Gastroesophageal sphincter (tissue), 4 donors: ENCODE measurements around the gene VCL. TPM values are rescaled to one million over a fixed set of nuclear protein-coding genes. Genes with fewer than 3 reads are reported as not detected.
A peak's percentile ranks its signal among the peaks of the same experiment; 100 is the strongest.

ENCODE experiments used
- ATAC-seq: fragments of 150-250 bp; one replicate; pipeline ENCODE4 v1.9.1; 2016; ENCODE audit warnings: mild to moderate bottlenecking, moderate library complexity
- H3K27ac ChIP-seq, 4 donors: fragments of 200-600 bp; sonication (generic) in 3 of 4; 1 replicate in 3 of 4; 2 replicates in 1 of 4; pipeline ENCODE4 v1.5.1; 2016 to 2019
- H3K27me3 ChIP-seq: fragments of 200-600 bp; sonication (generic); one replicate; pipeline ENCODE4 v1.5.1; 2019
- H3K36me3 ChIP-seq, 2 donors: fragments of 200-600 bp; sonication (generic); one replicate each; pipeline ENCODE4 v1.5.1; 2019; ENCODE audit warnings: control low read depth in 1 of 2
- H3K4me1 ChIP-seq, 3 donors: fragments of 200-600 bp; sonication (generic); 1 replicate in 2 of 3; 2 replicates in 1 of 3; pipeline ENCODE4 v1.5.1; 2016 to 2019; ENCODE audit warnings: control low read depth in 2 of 3
- H3K4me3 ChIP-seq, 2 donors: fragments of 200-600 bp; sonication (generic); one replicate each; pipeline ENCODE4 v1.5.1; 2019; ENCODE audit warnings: mild to moderate bottlenecking in 1 of 2, moderate library complexity in 1 of 2
- H3K9me3 ChIP-seq, 3 donors: fragments of 200-600 bp; sonication (generic); one replicate each; pipeline ENCODE4 v1.5.1; 2017 to 2019; ENCODE audit warnings: control low read depth in 2 of 3
- EP300 ChIP-seq: sonication (generic); formaldehyde crosslinking; IDR thresholded peaks from one replicate; pipeline ENCODE4 v1.6.1; 2017; ENCODE audit warnings: antibody characterized with exemption, mild to moderate bottlenecking
- POLR2A ChIP-seq, 2 donors: fragments of 450-650 bp; IDR thresholded peaks; one replicate each; pipeline ENCODE4 v1.6.1; 2017; ENCODE audit warnings: antibody characterized with exemption in 2 of 2, mild to moderate bottlenecking in 2 of 2, moderate library complexity in 1 of 2
- POLR2AphosphoS5 ChIP-seq: sonication (generic); formaldehyde crosslinking; IDR thresholded peaks from one replicate; pipeline ENCODE4 v1.6.1; 2017; ENCODE audit warnings: antibody characterized with exemption
- WGBS, 2 donors: methylation state at CpG; one replicate each; pipeline ENCODE4 v1.1.5; 2018; ENCODE audit warnings: low coverage in 1 of 2; 5-methylcytosine and 5-hydroxymethylcytosine counted together
- total RNA-seq, 4 donors: library from RNA; depleted of rRNA; stranded (reverse); fragments of >200 nt; gene quantifications; one replicate each; pipeline ENCODE4 v1.1.0, GENCODE V29; 2016
- TF ChIP-seq, protein P1 (sequence below), 4 experiments: fragments of 200-600 bp in 2 of 4; fragments of 450-650 bp in 2 of 4; sonication (generic) in 1 of 4; IDR thresholded peaks; one replicate each; pipeline ENCODE4 v1.5.1; 2017 to 2019; ENCODE audit warnings: antibody characterized with exemption in 4 of 4, mild to moderate bottlenecking in 2 of 4, moderate library complexity in 2 of 4

The VCL gene
- total RNA-seq, 4 donors from 2014 or later: 433 to 615 (median 440) TPM

DNA sequence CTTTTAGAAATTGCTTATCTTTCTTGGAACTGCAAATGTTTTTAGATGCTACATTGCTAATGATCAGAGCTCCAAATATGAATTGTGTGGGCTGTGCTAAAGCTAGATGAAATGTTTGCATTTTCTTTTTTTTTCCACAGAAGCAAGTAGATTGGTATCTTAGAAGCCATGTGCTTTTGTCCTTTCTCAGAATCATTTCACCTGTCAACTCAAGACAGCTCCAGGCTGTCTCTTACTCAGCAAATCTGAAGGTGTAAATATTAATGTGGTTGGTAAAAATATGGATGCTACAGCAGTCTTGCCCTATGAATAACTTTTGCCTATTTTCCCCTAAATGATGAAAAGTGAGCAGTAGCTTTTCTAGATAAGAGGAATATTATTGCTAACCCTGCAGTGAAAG lies 111.5 kb downstream of the VCL start:
- H3K9me3 ChIP-seq: no peaks in the 10 kb centered on the region
- peak overlapping the region in 1 of 4 donors; percentile 31 for H3K27ac ChIP-seq
- H3K36me3 ChIP-seq: peaks cover 5 to 99% of the 10 kb centered on the region in 2 donors
- no peak for ATAC-seq
- no peak overlapping the region for H3K4me3 ChIP-seq
- peaks cover 0 to 45% (median 0%) of the 10 kb centered on the region in 3 donors for H3K4me1 ChIP-seq
- no peaks in the 10 kb centered on the region for H3K27me3 ChIP-seq
- TF ChIP-seq POLR2AphosphoS5 (no peak), POLR2A (IDR thresholded peaks at IDR 0.05) (no peak), EP300 (no peak)
- TF ChIP-seq, protein P1, sequence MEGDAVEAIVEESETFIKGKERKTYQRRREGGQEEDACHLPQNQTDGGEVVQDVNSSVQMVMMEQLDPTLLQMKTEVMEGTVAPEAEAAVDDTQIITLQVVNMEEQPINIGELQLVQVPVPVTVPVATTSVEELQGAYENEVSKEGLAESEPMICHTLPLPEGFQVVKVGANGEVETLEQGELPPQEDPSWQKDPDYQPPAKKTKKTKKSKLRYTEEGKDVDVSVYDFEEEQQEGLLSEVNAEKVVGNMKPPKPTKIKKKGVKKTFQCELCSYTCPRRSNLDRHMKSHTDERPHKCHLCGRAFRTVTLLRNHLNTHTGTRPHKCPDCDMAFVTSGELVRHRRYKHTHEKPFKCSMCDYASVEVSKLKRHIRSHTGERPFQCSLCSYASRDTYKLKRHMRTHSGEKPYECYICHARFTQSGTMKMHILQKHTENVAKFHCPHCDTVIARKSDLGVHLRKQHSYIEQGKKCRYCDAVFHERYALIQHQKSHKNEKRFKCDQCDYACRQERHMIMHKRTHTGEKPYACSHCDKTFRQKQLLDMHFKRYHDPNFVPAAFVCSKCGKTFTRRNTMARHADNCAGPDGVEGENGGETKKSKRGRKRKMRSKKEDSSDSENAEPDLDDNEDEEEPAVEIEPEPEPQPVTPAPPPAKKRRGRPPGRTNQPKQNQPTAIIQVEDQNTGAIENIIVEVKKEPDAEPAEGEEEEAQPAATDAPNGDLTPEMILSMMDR (IDR thresholded peaks at IDR 0.05): no peak

DNA sequence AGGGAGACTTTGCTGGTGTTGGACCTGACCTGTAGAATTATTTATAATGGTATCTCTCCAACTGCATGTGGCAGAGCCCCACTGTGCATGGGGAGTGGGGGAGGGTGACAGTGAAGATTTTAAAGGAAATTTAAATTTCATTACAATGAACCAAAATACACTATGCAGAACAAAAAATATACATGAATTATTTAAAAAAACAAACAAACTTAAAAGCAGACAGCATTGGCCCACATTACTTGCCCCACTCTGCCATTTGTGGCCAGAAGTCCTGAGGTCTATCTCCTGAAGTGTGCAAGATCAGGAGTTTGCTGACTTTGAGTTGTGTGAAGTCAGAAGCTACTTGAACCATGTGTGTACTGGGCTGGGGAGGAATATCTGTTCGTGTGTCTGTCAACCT lies 112.2 kb downstream of the VCL start:
- peaks cover 0 to 51% (median 0%) of the 10 kb centered on the region in 3 donors for H3K4me1 ChIP-seq
- ATAC-seq: no peak
- H3K27ac ChIP-seq: peak overlapping the region in 2 of 4 donors; percentile 8 to 31
- 22 to 57% methylated on average over 1 of the region's 1 CpG for WGBS, 2 donors
- no peak overlapping the region for H3K4me3 ChIP-seq
- no peaks in the 10 kb centered on the region for H3K27me3 ChIP-seq
- TF ChIP-seq, protein P1 (IDR thresholded peaks at IDR 0.05): no peak
- TF ChIP-seq POLR2A (IDR thresholded peaks at IDR 0.05): no peak
- TF ChIP-seq EP300: no peak
- TF ChIP-seq POLR2AphosphoS5: no peak
- peaks cover 2 to 99% of the 10 kb centered on the region in 2 donors for H3K36me3 ChIP-seq
- H3K9me3 ChIP-seq: no peaks in the 10 kb centered on the region

DNA sequence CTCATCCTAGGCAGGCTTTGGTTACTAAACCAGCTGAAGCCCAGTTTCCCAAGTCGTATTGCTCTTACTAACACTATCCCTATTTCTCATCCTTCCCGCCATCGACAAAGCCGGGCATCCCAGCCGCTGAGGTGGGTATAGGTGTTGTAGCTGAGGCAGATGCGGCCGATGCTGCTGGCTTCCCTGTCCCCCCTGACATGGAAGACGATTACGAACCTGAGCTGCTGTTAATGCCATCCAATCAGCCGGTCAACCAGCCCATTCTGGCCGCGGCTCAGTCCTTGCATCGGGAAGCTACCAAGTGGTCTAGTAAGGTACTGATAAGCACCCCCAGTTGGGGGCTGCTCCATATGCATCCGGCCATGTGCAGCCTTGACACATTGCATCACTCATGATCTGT lies 113.9 kb downstream of the VCL start:
- Histone ChIP-seq H3K27ac (no peak overlapping the region), H3K27me3 (no peaks in the 10 kb centered on the region), H3K4me3 (no peak overlapping the region), H3K36me3 (peaks cover 0 to 99% of the 10 kb centered on the region in 2 donors), H3K9me3 (no peaks in the 10 kb centered on the region), H3K4me1 (peaks cover 0 to 58% (median 0%) of the 10 kb centered on the region in 3 donors)
- WGBS, 2 donors: 80 to 90% methylated on average over 1 to 5 of the region's 14 CpGs
- no peak for ATAC-seq
- TF ChIP-seq EP300 (no peak), POLR2A (IDR thresholded peaks at IDR 0.05) (no peak), POLR2AphosphoS5 (no peak)
- TF ChIP-seq, protein P1 (IDR thresholded peaks at IDR 0.05): no peak

DNA sequence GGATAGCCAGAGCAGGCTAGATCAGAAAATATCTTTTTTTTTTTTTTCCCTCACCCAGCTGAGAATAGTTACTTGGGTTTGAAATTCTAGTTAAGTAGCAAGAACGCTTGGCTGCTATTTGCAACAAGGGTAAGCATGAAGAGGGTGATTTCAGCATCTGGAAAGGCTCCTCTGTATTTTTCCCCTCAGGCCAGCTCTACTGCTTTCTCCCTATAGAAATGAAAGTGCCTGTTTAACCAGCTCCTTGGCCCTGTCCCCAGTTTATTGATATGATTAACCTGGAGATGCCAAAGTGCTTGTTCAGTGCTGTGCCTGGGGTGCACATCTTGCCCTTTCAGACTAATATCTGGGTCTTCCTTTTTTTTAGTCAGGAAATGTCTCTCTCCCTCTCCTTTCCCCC lies 115.6 kb downstream of the VCL start:
- 55 to 80% methylated on average over 1 of the region's 1 CpG for WGBS, 2 donors
- TF ChIP-seq EP300 (no peak), POLR2A (IDR thresholded peaks at IDR 0.05) (no peak), POLR2AphosphoS5 (no peak)
- TF ChIP-seq, protein P1 (IDR thresholded peaks at IDR 0.05): no peak
- ATAC-seq: no peak
- Histone ChIP-seq H3K9me3 (no peaks in the 10 kb centered on the region), H3K4me3 (no peak overlapping the region), H3K27me3 (no peaks in the 10 kb centered on the region), H3K27ac (peak overlapping the region; percentile 22 to 65 (median 33)), H3K36me3 (peaks cover 0 to 99% of the 10 kb centered on the region in 2 donors), H3K4me1 (peaks cover 0 to 61% (median 0%) of the 10 kb centered on the region in 3 donors)

DNA sequence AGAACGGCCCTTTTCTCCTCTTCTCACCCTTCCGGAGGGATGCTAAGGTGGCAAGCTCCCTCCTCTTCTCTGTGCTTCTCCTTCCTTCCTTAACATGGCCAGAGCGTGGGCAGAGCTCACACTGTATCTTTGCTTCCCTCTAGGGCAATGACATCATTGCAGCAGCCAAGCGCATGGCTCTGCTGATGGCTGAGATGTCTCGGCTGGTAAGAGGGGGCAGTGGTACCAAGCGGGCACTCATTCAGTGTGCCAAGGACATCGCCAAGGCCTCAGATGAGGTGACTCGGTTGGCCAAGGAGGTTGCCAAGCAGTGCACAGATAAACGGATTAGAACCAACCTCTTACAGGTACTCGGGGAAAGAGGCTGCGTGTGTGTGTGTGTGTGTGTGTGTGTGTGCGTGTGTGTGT lies 116.1 kb downstream of the VCL start:
- H3K27me3 ChIP-seq: no peaks in the 10 kb centered on the region
- peaks cover 0 to 99% of the 10 kb centered on the region in 2 donors for H3K36me3 ChIP-seq
- peak overlapping the region; percentile 3 to 65 (median 33) for H3K27ac ChIP-seq
- no peaks in the 10 kb centered on the region for H3K9me3 ChIP-seq
- no peak for ATAC-seq
- peaks cover 0 to 66% (median 0%) of the 10 kb centered on the region in 3 donors for H3K4me1 ChIP-seq
- TF ChIP-seq, protein P1 (IDR thresholded peaks at IDR 0.05): no peak
- TF ChIP-seq EP300 (no peak), POLR2AphosphoS5 (no peak), POLR2A (IDR thresholded peaks at IDR 0.05) (no peak)
- no peak overlapping the region for H3K4me3 ChIP-seq
- WGBS, 2 donors: 58 to 77% methylated on average over 5 of the region's 12 CpGs
